ENCODE results near the gene CIROP. TPM values are rescaled to one million over a fixed set of nuclear protein-coding genes. Genes with fewer than 3 reads are reported as not detected.

Gene CIROP
- total and polyA plus RNA-seq, 3 experiments from 2014 or later: not detected

DNA sequence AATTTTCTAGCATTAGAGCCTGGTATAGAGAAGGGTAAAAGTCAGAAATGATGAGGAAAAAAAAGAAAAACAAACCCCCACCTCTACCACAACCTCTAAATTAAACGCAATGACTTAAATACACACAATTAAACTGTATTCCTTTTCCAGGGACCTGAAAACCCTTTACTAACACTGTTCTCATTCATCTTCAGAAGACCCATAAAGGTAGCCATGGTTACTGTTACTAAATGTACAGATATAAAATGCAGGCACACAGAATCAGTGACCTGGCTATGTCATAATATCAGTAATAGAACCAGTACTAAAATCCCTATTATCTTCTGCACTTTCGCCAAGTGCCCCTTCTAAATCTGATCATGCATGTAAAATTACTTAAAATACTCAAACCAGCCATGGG, 11.3 kb downstream of the CIROP start:
- H3K27ac ChIP-seq (ENCODE audit: low read depth, low read length): peak overlapping the region; percentile 97
- POLR2A ChIA-PET: interaction anchor here (2.8 kb wide), 1 partner anchor 27 kb away, joined by 32 read pairs; no protein-coding TSS in a partner anchor

DNA sequence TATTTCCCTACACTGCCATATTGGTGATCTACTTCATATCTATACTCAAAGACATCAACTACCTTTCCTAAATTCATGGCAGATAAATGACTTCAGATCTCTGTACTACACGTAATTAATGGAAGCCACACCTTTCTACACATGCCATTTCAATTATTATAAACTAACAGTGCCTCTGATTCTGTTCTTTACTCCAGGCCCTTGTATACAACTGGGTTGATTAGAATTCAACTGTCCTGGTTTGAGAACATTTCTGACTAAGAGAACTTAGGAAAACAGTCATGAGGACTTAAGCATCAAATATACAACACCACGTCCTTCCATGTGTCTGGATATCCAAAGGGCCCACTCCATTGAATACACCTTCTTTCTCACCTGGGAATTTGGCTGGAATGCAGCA, 11.7 kb downstream of the CIROP start:
- peaks cover 37% of the 10 kb centered on the region for H3K4me1 ChIP-seq (ENCODE audit: insufficient read depth, low read length)
- Mint-ChIP-seq H3K4me3 (peak overlapping the region in 3 of 7 donors; percentile 34 to 61 (median 35)), H3K9me3 (no peaks in the 10 kb centered on the region), H3K36me3 (peaks cover 11 to 53% (median 13%) of the 10 kb centered on the region in 3 donors), H3K27me3 (no peaks in the 10 kb centered on the region), H3K27ac (peak overlapping the region in 6 of 8 donors; percentile 1 to 56 (median 16)), H3K4me1 (peaks cover 9 to 44% (median 33%) of the 10 kb centered on the region in 3 donors)
- CTCF ChIA-PET: interaction anchor here (0.9 kb wide), 1 partner anchor 24 kb away, joined by 3 read pairs; no protein-coding TSS in a partner anchor
- H3K36me3 ChIP-seq (ENCODE audit: insufficient read depth, low read length): peaks cover 41% of the 10 kb centered on the region
- no peaks in the 10 kb centered on the region for H3K27me3 ChIP-seq (ENCODE audit: insufficient read depth, low read length, poor library complexity, severe bottlenecking)
- no peaks in the 10 kb centered on the region for H3K9me3 ChIP-seq (ENCODE audit: low read length)
- no peak for DNase-seq
- no peak overlapping the region for H3K27ac ChIP-seq (ENCODE audit: low read depth, low read length)
- peak overlapping the region; percentile 79 for H3K4me3 ChIP-seq (ENCODE audit: low read length)
- POLR2A ChIA-PET: interaction anchor here (1.3 kb wide), 1 partner anchor 22 kb away, joined by 3 read pairs; no protein-coding TSS in a partner anchor

More for the DNA sequence above, 11.3 kb downstream of the CIROP start:
- Mint-ChIP-seq H3K27me3 (no peaks in the 10 kb centered on the region), H3K9me3 (no peaks in the 10 kb centered on the region), H3K36me3 (peaks cover 11 to 53% (median 13%) of the 10 kb centered on the region in 3 donors), H3K27ac (peak overlapping the region in 3 of 8 donors; percentile 1 to 37 (median 19)), H3K4me1 (peaks cover 11 to 44% (median 38%) of the 10 kb centered on the region in 3 donors), H3K4me3 (no peak overlapping the region)
- no peak for DNase-seq
- H3K4me1 ChIP-seq (ENCODE audit: insufficient read depth, low read length): peaks cover 38% of the 10 kb centered on the region
- H3K4me3 ChIP-seq (ENCODE audit: low read length): peak overlapping the region; percentile 79
- peaks cover 41% of the 10 kb centered on the region for H3K36me3 ChIP-seq (ENCODE audit: insufficient read depth, low read length)
- H3K9me3 ChIP-seq (ENCODE audit: low read length): no peaks in the 10 kb centered on the region
- H3K27me3 ChIP-seq (ENCODE audit: insufficient read depth, low read length, poor library complexity, severe bottlenecking): no peaks in the 10 kb centered on the region
- CTCF ChIA-PET: interaction anchor here (1.3 to 5.1 kb wide), 4 partner anchors 8 to 31 kb away, joined by 4 to 35 read pairs (median 18); no protein-coding TSS in a partner anchor

DNA sequence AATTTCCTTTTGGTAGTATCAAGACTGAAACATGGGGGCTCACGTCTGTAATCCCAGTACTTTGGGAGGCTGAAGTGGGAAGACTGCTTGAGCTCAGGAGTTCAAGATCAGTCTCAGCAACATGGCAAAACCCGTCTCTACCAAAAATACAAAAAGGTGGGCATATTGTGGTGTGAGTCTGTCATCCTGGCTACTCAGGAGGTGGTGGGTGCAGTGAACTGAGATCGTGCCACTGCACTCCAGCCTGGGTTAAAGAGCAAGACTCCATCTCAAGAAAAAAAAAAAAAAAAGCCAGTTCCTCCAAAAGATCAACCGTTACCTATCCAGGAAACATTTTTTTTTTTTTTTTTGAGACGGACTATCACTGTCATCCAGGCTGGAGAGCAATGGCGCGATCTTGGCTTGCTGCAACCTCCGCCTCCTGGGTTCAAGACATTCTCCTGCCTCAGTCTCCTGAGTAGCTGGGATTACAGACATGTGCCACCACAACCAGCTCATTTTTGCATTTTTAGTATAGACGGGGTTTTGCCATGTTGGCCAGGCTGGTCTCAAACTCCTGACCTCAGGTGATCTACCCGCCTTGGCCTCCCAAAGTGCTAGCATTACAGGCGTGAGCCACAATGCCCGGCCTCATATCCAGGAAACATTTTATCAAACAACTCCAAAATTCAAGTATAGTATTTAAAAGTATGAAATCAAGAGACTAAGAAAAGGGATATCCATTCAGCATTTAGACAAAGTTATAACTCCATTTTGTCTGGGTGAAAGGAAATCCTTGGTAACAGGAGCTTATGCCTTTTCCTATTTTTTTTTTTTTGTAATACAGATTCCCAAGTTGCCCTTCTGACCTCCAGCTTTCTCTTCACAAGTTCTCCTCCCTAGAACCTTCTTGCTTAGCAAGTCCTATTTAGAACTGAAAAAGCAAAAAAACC, 13.2 kb downstream of the CIROP start:
- CTCF ChIA-PET: interaction anchor here (0.7 to 2.0 kb wide), 5 partner anchors 15 to 105 kb away, joined by 3 to 6 read pairs (median 3); no protein-coding TSS in a partner anchor
- peaks cover 8 to 57% (median 20%) of the 10 kb centered on the region in 3 donors for H3K36me3 Mint-ChIP-seq
- no peak overlapping the region for H3K4me3 ChIP-seq (ENCODE audit: low read length)
- peak overlapping the region in 2 of 8 donors; percentile 26 to 58 for H3K27ac Mint-ChIP-seq
- POLR2A ChIA-PET: interaction anchor here (0.5 to 1.3 kb wide), 3 partner anchors 20 to 340 kb away, joined by 3 to 4 read pairs (median 3); no protein-coding TSS in a partner anchor
- H3K4me3 Mint-ChIP-seq: no peak overlapping the region
- H3K9me3 ChIP-seq (ENCODE audit: low read length): no peaks in the 10 kb centered on the region
- peaks cover 50% of the 10 kb centered on the region for H3K36me3 ChIP-seq (ENCODE audit: insufficient read depth, low read length)
- DNase-seq: no peak
- H3K27ac ChIP-seq (ENCODE audit: low read depth, low read length): no peak overlapping the region
- no peaks in the 10 kb centered on the region for H3K27me3 Mint-ChIP-seq
- H3K4me1 ChIP-seq (ENCODE audit: insufficient read depth, low read length): peaks cover 22% of the 10 kb centered on the region
- no peaks in the 10 kb centered on the region for H3K9me3 Mint-ChIP-seq
- H3K27me3 ChIP-seq (ENCODE audit: insufficient read depth, low read length, poor library complexity, severe bottlenecking): no peaks in the 10 kb centered on the region
- peaks cover 21 to 38% (median 33%) of the 10 kb centered on the region in 3 donors for H3K4me1 Mint-ChIP-seq

DNA sequence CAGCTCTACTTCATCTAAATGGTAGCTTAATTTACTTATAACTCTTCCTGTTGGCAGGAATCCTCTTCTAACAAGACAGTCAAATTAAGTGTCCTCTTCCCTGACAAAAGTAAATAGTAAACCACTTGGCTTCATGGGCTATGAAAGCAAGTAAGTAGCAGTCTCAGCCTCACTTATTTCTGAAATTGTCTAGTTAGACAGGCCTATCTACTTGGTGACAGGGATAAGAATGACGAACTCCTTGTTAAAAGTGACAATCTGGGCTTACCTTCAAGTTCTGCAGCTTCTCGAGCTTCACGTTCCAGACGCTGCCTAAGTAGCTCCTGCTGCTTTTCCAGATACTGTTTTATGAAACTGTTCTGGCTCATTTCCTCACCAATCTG, 14.5 kb downstream of the CIROP start:
- H3K27ac ChIP-seq (ENCODE audit: low read depth, low read length): no peak overlapping the region
- H3K4me3 ChIP-seq (ENCODE audit: low read length): no peak overlapping the region
- no peaks in the 10 kb centered on the region for H3K9me3 Mint-ChIP-seq
- no peak overlapping the region for H3K27ac Mint-ChIP-seq
- H3K4me1 ChIP-seq (ENCODE audit: insufficient read depth, low read length): peaks cover 20% of the 10 kb centered on the region
- POLR2A ChIA-PET: no interaction called here
- H3K9me3 ChIP-seq (ENCODE audit: low read length): no peaks in the 10 kb centered on the region
- no peaks in the 10 kb centered on the region for H3K27me3 Mint-ChIP-seq
- H3K36me3 Mint-ChIP-seq: peaks cover 8 to 70% (median 21%) of the 10 kb centered on the region in 3 donors
- H3K36me3 ChIP-seq (ENCODE audit: insufficient read depth, low read length): peaks cover 63% of the 10 kb centered on the region
- H3K27me3 ChIP-seq (ENCODE audit: insufficient read depth, low read length, poor library complexity, severe bottlenecking): no peaks in the 10 kb centered on the region
- CTCF ChIA-PET: interaction anchor here (1.2 to 2.0 kb wide), 5 partner anchors 13 to 33 kb away, joined by 4 to 11 read pairs (median 5); partner anchors contain the start of gene CDH24
- no peak overlapping the region for H3K4me3 Mint-ChIP-seq
- no peak for DNase-seq
- peaks cover 31 to 43% (median 37%) of the 10 kb centered on the region in 3 donors for H3K4me1 Mint-ChIP-seq

DNA sequence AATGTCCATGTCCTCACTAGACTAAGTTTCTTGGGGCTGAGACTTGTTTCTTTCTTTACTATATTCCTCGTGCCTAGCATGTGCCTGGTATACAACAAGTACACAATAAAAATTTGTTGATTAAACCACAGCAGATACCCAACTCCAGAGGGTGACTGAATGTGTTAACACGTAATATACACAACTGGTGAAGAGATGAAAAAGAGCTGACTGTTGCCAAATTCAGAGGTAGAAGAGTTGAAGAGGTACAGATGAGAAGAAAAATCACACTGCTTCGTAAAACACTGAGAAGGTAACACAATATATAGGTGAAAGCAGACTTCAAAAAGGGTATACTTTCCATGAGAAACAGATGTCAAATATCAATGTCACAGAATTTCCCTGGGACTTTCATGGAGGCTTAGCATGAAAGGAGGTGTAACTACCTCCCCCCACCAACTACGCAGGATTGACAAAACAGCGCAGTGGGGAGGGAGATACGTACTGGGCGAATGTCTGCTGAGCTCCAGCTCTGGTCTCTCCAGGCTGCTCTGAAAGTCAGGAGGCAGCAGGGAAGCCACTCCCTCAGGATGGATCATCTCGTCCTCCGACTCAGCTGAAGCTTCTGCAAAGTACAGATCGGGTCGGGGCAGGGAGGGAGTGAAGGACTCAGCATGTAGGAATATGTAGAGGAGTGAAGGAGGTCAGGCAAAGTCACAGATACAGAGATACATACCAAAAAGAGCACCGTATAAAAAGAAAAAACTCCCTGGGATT, 15.1 kb downstream of the CIROP start:
- Mint-ChIP-seq H3K36me3 (peaks cover 8 to 76% (median 21%) of the 10 kb centered on the region in 3 donors), H3K4me3 (peak overlapping the region in 2 of 7 donors; percentile 6 to 36), H3K4me1 (peaks cover 33 to 45% (median 39%) of the 10 kb centered on the region in 3 donors), H3K27me3 (no peaks in the 10 kb centered on the region), H3K9me3 (no peaks in the 10 kb centered on the region), H3K27ac (peak overlapping the region in 3 of 8 donors; percentile 3 to 63 (median 15))
- DNase-seq: no peak
- ChIA-PET CTCF (interaction anchor here (1.2 to 1.6 kb wide), 4 partner anchors 12 to 32 kb away, joined by 4 to 11 read pairs (median 5); partner anchors contain the start of gene CDH24), POLR2A (no interaction called here)
- no peaks in the 10 kb centered on the region for H3K27me3 ChIP-seq (ENCODE audit: insufficient read depth, low read length, poor library complexity, severe bottlenecking)
- peaks cover 20% of the 10 kb centered on the region for H3K4me1 ChIP-seq (ENCODE audit: insufficient read depth, low read length)
- no peak overlapping the region for H3K27ac ChIP-seq (ENCODE audit: low read depth, low read length)
- H3K36me3 ChIP-seq (ENCODE audit: insufficient read depth, low read length): peaks cover 64% of the 10 kb centered on the region
- H3K4me3 ChIP-seq (ENCODE audit: low read length): no peak overlapping the region
- no peaks in the 10 kb centered on the region for H3K9me3 ChIP-seq (ENCODE audit: low read length)

DNA sequence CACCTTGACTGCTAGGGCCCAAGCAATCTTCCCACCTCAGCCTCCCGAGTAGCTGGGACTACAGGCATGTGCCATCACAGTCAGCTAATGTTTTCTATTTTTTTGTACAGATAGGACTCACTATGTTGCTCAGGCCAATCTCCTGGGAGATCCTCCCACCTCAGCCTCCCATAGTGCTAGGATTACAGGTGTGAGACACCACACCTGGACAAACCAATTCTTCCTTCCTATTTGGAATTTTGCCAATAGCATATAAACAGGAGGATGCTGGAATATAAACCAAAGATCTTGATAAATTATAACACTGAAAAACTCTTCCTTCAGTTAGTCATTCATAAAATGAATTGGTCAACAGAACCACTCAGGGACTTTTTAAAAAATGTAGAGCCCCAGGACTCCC, 18.2 kb downstream of the CIROP start:
- H3K4me3 ChIP-seq (ENCODE audit: low read length): no peak overlapping the region
- no peak overlapping the region for H3K4me3 Mint-ChIP-seq
- no peaks in the 10 kb centered on the region for H3K9me3 ChIP-seq (ENCODE audit: low read length)
- no peaks in the 10 kb centered on the region for H3K4me1 ChIP-seq (ENCODE audit: insufficient read depth, low read length)
- no peaks in the 10 kb centered on the region for H3K27me3 ChIP-seq (ENCODE audit: insufficient read depth, low read length, poor library complexity, severe bottlenecking)
- no peak overlapping the region for H3K27ac ChIP-seq (ENCODE audit: low read depth, low read length)
- peaks cover 60% of the 10 kb centered on the region for H3K36me3 ChIP-seq (ENCODE audit: insufficient read depth, low read length)
- no peak for DNase-seq
- no peaks in the 10 kb centered on the region for H3K27me3 Mint-ChIP-seq
- no peak overlapping the region for H3K27ac Mint-ChIP-seq
- peaks cover 8 to 77% (median 16%) of the 10 kb centered on the region in 3 donors for H3K36me3 Mint-ChIP-seq
- no peaks in the 10 kb centered on the region for H3K9me3 Mint-ChIP-seq
- peaks cover 22 to 47% (median 36%) of the 10 kb centered on the region in 3 donors for H3K4me1 Mint-ChIP-seq
- CTCF ChIA-PET: interaction anchor here (1.5 to 2.1 kb wide), 3 partner anchors 8 to 18 kb away, joined by 4 to 9 read pairs (median 6); partner anchors contain the start of genes ACIN1 and C14orf119
- POLR2A ChIA-PET: no interaction called here

DNA sequence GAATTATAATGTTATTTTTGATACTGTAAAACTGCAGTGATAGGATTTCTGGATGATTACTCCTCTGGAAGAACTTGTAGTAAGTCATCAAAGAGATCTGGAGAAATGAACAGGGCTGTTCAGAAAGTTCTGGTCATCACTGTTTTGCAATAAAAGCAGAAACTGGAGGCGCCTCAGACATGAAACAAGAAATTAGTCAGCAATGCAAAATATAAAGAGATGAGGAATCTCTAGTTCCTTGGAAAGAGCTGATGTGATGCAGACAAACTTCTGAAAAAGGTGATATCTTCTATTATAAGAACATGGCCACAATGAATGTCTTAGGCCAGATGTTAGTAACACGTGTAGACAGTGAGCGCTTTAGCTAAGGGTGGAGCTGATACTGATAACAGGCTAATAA, 19.3 kb downstream of the CIROP start:
- DNase-seq: no peak
- ChIA-PET CTCF (interaction anchor here (0.8 to 2.1 kb wide), 4 partner anchors 9 to 36 kb away, joined by 3 to 9 read pairs (median 5); partner anchors contain the start of genes ACIN1 and C14orf119), POLR2A (no interaction called here)
- peaks cover 6 to 84% (median 18%) of the 10 kb centered on the region in 3 donors for H3K36me3 Mint-ChIP-seq
- Histone ChIP-seq H3K4me3 (ENCODE audit: low read length) (no peak overlapping the region), H3K9me3 (ENCODE audit: low read length) (no peaks in the 10 kb centered on the region), H3K4me1 (ENCODE audit: insufficient read depth, low read length) (no peaks in the 10 kb centered on the region), H3K27me3 (ENCODE audit: insufficient read depth, low read length, poor library complexity, severe bottlenecking) (no peaks in the 10 kb centered on the region), H3K27ac (ENCODE audit: low read depth, low read length) (no peak overlapping the region), H3K36me3 (ENCODE audit: insufficient read depth, low read length) (peaks cover 69% of the 10 kb centered on the region)
- H3K4me1 Mint-ChIP-seq: peaks cover 20 to 45% (median 36%) of the 10 kb centered on the region in 3 donors
- no peaks in the 10 kb centered on the region for H3K9me3 Mint-ChIP-seq
- peak overlapping the region in 1 of 8 donors; percentile 52 for H3K27ac Mint-ChIP-seq
- no peak overlapping the region for H3K4me3 Mint-ChIP-seq
- no peaks in the 10 kb centered on the region for H3K27me3 Mint-ChIP-seq

Data from CD8-positive, alpha-beta memory T cell (primary cell).